GM19455 (cell line): ENCODE measurements around the gene KCNK10.
A peak's percentile ranks its signal among the peaks of the same experiment; 100 is the strongest.

Experiments used
- ATAC-seq: cut with Tn5 transposase; IDR thresholded peaks from one replicate; pipeline ENCODE4 v1.9.1; 2021; ENCODE audit not compliant: unreplicated experiment

The KCNK10 gene

GRCh38 chr14:88189417-88190191 is 133.5 kb downstream of the KCNK10 start:
- peak; percentile 82 for ATAC-seq

- ATAC-seq: peak; percentile 62
Observed at GRCh38 chr14:88188745-88189416, 134.2 kb downstream of the KCNK10 start.

- no peak for ATAC-seq
Observed at GRCh38 chr14:88185843-88186242, 137.2 kb downstream of the KCNK10 start.

- no peak for ATAC-seq
Observed at GRCh38 chr14:88184956-88185355, 138.1 kb downstream of the KCNK10 start.

GRCh38 chr14:88181072-88181471 is 142.0 kb downstream of the KCNK10 start:
- no peak for ATAC-seq

GRCh38 chr14:88179716-88180115 is 143.4 kb downstream of the KCNK10 start:
- no peak for ATAC-seq

GRCh38 chr14:88170333-88170732 is 152.7 kb downstream of the KCNK10 start:
- no peak for ATAC-seq

GRCh38 chr14:88168498-88169165 is 154.4 kb downstream of the KCNK10 start:
- ATAC-seq: peak; percentile 89

- no peak for ATAC-seq
Observed at GRCh38 chr14:88168025-88168424, 155.0 kb downstream of the KCNK10 start.

GRCh38 chr14:88166616-88167015 is 156.5 kb downstream of the KCNK10 start:
- no peak for ATAC-seq

GRCh38 chr14:88164906-88165534 is 158.0 kb downstream of the KCNK10 start:
- ATAC-seq: no peak

- no peak for ATAC-seq
Observed at GRCh38 chr14:88163731-88164255, 159.3 kb downstream of the KCNK10 start.

GRCh38 chr14:88156127-88156526 is 166.9 kb downstream of the KCNK10 start:
- no peak for ATAC-seq

- no peak for ATAC-seq
Observed at GRCh38 chr14:88154926-88155325, 168.1 kb downstream of the KCNK10 start.

- no peak for ATAC-seq
Observed at GRCh38 chr14:88154321-88154720, 168.7 kb downstream of the KCNK10 start.

- ATAC-seq: no peak
Observed at GRCh38 chr14:88146881-88147649, 176.0 kb downstream of the KCNK10 start.

GRCh38 chr14:88143810-88144209 is 179.3 kb downstream of the KCNK10 start:
- ATAC-seq: no peak

- ATAC-seq: no peak
Observed at GRCh38 chr14:88142997-88143396, 180.1 kb downstream of the KCNK10 start.

GRCh38 chr14:88140874-88141273 is 182.2 kb downstream of the KCNK10 start:
- ATAC-seq: no peak

- no peak for ATAC-seq
Observed at GRCh38 chr14:88137327-88137726, 185.7 kb downstream of the KCNK10 start.
